Skin of body (tissue), 2 donors: ENCODE measurements around the gene SMIM15. TPM values are rescaled to one million over a fixed set of nuclear protein-coding genes. Genes with fewer than 3 reads are reported as not detected.

ENCODE experiments used
- DNase-seq: peaks from one replicate; lab custom pipeline; 2025; lab: John Stamatoyannopoulos, UW
- total RNA-seq: library from RNA; depleted of rRNA; stranded (reverse); fragments of >200 nt; gene quantifications from one replicate; pipeline ENCODE4 v1.2.3, GENCODE V29; 2014

Gene SMIM15
- total RNA-seq, 1 donor from 2014 or later: 32.2 TPM

GRCh38 chr5:61159836-61160235 lies 2.4 kb downstream of the SMIM15 start:
- no peak for DNase-seq

- DNase-seq: no peak
These were observed 3.2 kb downstream of the SMIM15 start for GRCh38 chr5:61159070-61159469.

- no peak for DNase-seq
These were observed 10.4 kb downstream of the SMIM15 start for GRCh38 chr5:61151893-61152292.

- DNase-seq: no peak
These were observed 13.8 kb downstream of the SMIM15 start for GRCh38 chr5:61148515-61148914.

GRCh38 chr5:61142811-61143210 lies 19.5 kb downstream of the SMIM15 start:
- DNase-seq: no peak

- no peak for DNase-seq
These were observed 19.9 kb downstream of the SMIM15 start for GRCh38 chr5:61142391-61142790.

GRCh38 chr5:61141801-61142200 lies 20.5 kb downstream of the SMIM15 start:
- peak; percentile 37 for DNase-seq

GRCh38 chr5:61139931-61140330 lies 22.3 kb downstream of the SMIM15 start:
- DNase-seq: no peak

GRCh38 chr5:61139094-61139873 lies 23.0 kb downstream of the SMIM15 start:
- no peak for DNase-seq

GRCh38 chr5:61137835-61138234 lies 24.4 kb downstream of the SMIM15 start:
- no peak for DNase-seq

- no peak for DNase-seq
These were observed 29.7 kb downstream of the SMIM15 start for GRCh38 chr5:61132559-61132958.

GRCh38 chr5:61130289-61130688 lies 32.0 kb downstream of the SMIM15 start:
- no peak for DNase-seq

GRCh38 chr5:61123145-61123544 lies 39.1 kb downstream of the SMIM15 start:
- no peak for DNase-seq

- no peak for DNase-seq
These were observed 41.7 kb downstream of the SMIM15 start for GRCh38 chr5:61120534-61120933.

GRCh38 chr5:61119066-61119465 lies 43.2 kb downstream of the SMIM15 start:
- DNase-seq: no peak

GRCh38 chr5:61115968-61116367 lies 46.3 kb downstream of the SMIM15 start:
- DNase-seq: no peak

- DNase-seq: no peak
These were observed 47.8 kb downstream of the SMIM15 start for GRCh38 chr5:61114441-61114840.

Other genes starting within 250 kb of the SMIM15 start
- gene ERCC8, start 217.4 kb downstream of the SMIM15 start, total RNA-seq: 14.7 TPM
- 18.0 TPM for gene NDUFAF2, start 217.3 kb downstream of the SMIM15 start, total RNA-seq
- gene ZSWIM6, start 169.8 kb upstream of the SMIM15 start, total RNA-seq: 10.1 TPM